Measurements from ENCODE around the gene HELT. TPM values are rescaled to one million over a fixed set of nuclear protein-coding genes. Genes with fewer than 3 reads are reported as not detected.
"Not testable (repeated sequence)": the region's sequence is repeated elsewhere in the genome, so short reads cannot be mapped to it uniquely, and the experiment has no call there.

Gene HELT
- polyA plus RNA-seq (ENCODE audit: insufficient read length in 3 of 3), result not detected

- DNase-seq (ENCODE audit: low read depth in 3 of 3, low spot score in 2 of 3), result no peak
Observed at GRCh38 chr4:185017964-185018772, at the start of gene HELT. Gene HELT (plus strand): TSS chr4:185018490. CDS start chr4:185018929, 439 bp downstream.

GRCh38 chr4:184968784-184969201, 49.5 kb upstream of the HELT start:
- DNase-seq (ENCODE audit: low read depth in 3 of 3, low spot score in 2 of 3), result no peak

DNA sequence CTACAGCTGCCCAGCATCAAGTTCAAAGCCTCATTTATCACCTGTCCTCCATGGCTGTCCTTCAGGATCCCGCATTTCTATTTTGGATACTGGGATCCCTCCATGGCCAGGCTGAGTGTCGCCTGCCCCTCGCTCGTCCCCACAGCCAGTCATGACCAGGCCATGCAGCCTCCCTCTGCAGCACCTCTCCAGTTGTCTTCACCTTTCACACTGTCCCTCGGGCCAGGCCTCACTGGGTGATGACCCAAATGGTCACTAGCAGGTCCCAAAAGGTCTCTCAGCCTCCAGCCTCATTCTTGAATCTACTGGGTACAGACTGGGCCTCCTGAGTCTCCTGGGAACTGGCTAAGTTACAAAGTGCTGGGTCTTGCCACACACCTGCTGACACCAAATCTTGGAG, 48.7 kb upstream of the HELT start:
- no peak for DNase-seq (ENCODE audit: low read depth in 3 of 3, low spot score in 2 of 3)

DNA sequence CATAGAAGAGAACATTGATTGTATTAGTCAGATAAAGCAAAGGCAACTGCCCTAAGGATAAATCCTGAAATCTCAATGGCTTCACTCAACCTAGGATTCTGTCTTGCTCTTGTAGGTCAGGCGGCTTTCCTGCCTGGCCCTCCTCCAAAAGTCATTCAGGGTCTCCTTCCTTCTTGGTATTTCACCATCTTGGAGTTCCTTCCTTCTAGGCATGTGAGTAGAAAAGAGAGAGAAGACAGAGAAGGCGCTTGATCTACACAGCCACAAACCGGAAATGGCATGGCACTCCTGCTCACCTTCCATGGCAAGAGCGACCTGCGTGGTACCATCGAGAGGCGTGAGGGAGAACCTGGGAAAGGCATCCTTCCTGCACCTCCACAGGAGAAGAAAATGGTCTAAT, 45.3 kb upstream of the HELT start:
- no peak for DNase-seq (ENCODE audit: low read depth in 3 of 3, low spot score in 2 of 3)

DNA sequence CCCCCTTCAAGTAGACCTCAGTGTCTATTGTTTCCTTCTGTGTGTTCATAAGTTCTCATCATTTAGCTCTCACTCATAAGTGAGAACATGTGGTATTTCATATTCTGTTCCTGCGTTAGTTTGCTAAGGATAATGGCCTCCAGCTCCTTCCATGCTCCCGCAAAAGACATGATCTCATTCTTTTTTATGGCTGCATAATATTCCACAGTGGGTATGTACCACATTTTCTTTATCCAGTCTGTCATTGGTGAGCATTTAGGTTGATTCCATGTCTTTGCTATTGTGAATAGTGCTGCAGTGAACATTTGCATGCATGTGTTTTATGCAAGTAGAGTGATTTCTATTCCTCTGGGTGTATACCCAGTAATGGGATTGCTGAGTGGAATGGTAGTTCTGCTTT, 41.9 kb upstream of the HELT start:
- DNase-seq (ENCODE audit: low read depth in 3 of 3, low spot score in 2 of 3), result not testable (repeated sequence)

DNA sequence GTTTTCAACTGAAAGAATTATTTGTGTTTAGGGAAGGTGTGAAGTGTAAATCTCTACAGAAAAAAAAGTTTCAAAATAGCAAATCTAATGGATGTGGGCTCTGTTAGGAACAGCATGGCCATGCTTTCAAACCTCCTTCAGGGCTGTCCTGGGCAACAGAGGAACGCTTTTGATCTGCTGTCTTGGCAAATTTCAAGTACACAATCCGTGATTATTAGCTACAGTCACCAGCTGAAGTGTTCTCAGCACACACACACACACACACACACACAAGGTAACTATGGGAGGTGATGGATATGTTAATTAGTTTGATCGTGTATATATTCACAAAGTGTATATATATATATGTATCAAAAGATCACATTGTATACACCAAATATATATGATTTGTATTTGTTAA, 40.5 kb upstream of the HELT start:
- DNase-seq (ENCODE audit: low read depth in 3 of 3, low spot score in 2 of 3), result no peak

- no peak for DNase-seq (ENCODE audit: low read depth in 3 of 3, low spot score in 2 of 3)
Observed at GRCh38 chr4:184978211-184978610, 40.1 kb upstream of the HELT start.

GRCh38 chr4:184979461-184980124, 38.7 kb upstream of the HELT start:
- no peak for DNase-seq (ENCODE audit: low read depth in 3 of 3, low spot score in 2 of 3)

DNA sequence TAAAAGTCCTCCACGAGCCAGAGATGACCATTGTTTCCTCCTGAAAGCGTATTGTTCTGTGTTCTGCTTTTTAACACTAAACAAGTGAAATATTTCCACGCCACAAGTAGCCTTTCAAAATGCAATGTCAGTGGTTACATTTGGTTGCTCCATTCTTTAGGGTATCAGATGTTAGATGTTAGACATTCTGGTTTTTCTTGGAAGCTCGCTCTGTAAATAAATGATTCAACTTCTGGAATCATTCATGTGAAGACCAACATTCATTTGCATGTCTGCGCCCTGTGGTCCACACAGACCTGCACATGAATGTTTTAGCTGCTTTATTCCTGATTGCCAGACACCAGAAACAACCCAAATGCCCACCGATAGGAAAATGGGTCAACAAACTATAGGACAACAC, 38.0 kb upstream of the HELT start:
- no peak for DNase-seq (ENCODE audit: low read depth in 3 of 3, low spot score in 2 of 3)

DNA sequence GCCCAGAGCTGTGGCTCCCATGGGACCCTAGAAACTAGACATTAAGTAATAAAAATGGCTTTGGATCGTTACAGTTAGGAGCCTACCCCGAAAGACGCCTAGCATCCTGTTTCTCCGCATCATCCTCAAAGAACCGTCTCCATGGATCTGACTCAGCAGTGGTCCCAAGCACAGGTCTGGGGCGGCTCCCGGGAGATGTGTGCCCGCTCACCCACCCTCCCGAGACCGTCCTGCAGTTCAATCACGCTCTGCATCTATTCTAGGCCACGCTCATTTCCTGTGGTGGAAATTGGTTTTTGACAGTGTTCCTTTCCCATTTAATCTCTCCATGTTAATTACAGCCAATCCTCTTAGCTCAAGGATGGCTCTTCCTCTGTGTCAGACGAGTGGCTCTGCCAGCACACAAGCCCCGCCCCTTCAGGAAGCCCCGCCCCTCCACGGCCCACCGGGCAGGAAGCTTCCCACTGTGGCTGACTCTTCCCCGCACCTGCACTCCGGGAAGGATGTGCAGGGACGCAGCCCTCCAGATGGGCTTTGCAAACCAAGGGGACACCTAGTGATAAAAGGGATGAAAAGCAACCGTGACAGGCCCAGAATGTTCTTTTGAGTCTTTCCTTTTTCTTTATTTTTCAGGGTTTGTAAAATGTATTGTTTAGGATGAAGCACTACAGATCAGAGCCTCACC, 34.5 kb upstream of the HELT start:
- peak in 2 of 3 donors; percentile 16 to 25 for DNase-seq (ENCODE audit: low read depth in 3 of 3, low spot score in 2 of 3)

DNA sequence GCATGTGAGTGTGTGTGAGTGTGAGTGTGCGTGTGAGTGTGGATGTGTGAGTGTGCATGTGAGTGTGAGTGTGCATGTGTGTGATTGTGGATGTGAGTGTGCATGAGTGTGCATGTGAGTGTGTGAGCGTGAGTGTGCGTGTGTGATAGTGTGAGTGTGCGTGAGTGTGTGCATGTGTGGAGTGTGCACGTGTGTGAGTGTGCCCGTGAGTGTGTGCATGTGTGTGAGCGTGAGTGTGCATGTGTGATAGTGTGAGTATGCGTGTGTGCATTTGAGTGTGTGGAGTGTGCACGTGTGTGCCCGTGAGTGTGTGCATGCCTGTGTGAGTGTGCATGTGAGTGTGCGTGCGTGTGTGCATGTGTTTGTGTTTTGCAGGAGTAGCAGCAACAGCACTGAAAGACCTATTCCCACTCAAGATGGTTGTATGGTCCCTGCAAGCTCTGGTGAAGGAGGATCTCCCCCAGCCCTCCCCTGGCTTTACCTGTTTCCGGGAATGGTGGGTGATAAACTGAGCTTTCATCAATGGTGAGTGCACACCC, 30.7 kb upstream of the HELT start:
- no peak for DNase-seq (ENCODE audit: low read depth in 3 of 3, low spot score in 2 of 3)

- DNase-seq (ENCODE audit: low read depth in 3 of 3, low spot score in 2 of 3), result no peak
Observed at GRCh38 chr4:184988611-184989010, 29.7 kb upstream of the HELT start.

GRCh38 chr4:184989283-184989682, 29.0 kb upstream of the HELT start:
- not testable (repeated sequence) for DNase-seq (ENCODE audit: low read depth in 3 of 3, low spot score in 2 of 3)

- not testable (repeated sequence) for DNase-seq (ENCODE audit: low read depth in 3 of 3, low spot score in 2 of 3)
Observed at GRCh38 chr4:184990131-184990530, 28.2 kb upstream of the HELT start.

DNA sequence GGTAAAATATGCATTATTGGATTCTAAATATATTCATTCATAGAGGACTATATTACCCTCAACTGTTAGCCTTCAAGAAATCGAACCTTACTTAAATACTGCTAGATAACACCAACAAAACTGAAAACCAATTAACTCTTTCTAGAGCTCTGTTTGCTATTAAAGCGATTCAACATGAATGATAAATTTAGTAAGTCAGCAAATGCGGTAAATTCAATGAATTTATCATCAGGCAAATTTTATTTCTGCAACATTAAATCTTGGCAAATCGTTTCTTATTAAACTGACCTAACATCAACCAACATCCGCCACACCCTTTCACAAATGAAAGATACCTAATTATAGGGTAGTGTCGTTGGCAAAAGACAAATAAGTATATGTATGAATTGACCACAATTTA, 26.4 kb upstream of the HELT start:
- DNase-seq (ENCODE audit: low read depth in 3 of 3, low spot score in 2 of 3), result no peak

DNA sequence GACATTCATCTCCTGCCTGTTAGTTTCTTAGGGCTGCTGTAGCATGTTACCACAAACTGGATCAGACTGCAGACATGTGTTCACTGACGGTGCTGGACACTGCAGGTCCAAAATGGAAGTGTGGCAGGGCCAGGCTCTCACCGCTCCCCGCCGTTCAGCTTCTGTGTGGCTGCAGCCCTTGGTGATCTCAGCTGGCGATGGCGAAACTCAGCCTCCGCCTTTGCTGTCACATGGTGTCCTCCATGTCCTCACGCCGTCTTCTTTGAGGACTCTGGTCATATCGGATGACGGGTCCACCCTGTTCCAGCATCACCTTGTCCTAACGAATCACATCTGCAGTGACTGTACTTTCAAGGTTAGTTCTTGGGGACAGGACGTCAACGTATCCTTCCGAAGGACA, 25.9 kb upstream of the HELT start:
- DNase-seq (ENCODE audit: low read depth in 3 of 3, low spot score in 2 of 3), result no peak

DNA sequence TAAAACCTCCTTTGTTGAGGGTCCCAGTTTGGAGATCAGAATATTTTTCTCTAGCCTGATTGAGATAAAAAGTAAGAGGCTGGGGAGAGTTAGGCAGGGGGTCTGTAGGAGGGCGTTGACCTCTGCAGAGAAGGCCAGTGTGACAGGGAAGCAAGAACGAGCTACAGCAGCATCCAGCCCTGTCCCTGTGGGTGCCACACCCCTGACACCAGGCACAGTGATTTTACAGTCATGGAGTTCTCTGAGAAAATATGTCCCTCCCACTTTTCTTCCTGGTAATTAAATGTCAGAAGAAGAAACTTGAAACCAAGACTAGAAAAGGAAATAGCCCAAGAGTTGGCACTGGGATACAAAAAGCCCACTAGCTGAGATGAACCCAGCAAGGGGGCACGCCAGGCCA, 25.0 kb upstream of the HELT start:
- DNase-seq (ENCODE audit: low read depth in 3 of 3, low spot score in 2 of 3), result no peak

DNA sequence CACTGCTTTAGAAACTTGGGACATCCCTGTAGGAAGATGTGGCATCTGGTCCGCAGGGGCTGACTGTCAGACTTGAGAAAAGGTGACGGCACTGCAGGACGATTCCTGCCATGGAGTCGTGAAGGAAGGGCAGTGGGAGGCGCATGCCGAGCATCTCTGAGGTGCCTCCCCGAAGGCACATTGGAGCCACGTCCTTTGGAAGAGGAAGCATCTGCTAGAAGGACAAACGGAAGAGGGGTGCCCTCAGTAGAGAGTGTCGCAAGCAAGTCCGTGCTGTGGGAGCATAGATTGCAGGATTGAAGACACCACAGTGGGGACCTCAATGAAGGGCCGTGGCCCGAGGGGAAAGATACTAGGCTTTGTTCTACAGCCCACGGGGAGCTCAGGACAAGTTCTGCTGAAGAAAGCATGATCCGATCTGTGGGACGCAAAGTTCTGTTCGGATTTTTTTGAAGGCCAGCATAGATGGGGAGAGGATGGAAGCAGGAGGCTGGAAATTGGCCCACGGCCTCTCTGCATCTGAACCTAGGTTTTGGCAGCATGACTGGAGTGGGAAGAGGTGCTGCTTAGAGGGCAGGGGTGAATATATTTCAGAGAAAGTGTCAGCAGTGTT, 24.2 kb upstream of the HELT start:
- DNase-seq (ENCODE audit: low read depth in 3 of 3, low spot score in 2 of 3), result no peak

- DNase-seq (ENCODE audit: low read depth in 3 of 3, low spot score in 2 of 3), result no peak
Observed at GRCh38 chr4:184994623-184995010, 23.7 kb upstream of the HELT start.

GRCh38 chr4:184997656-184998055, 20.6 kb upstream of the HELT start:
- DNase-seq (ENCODE audit: low read depth in 3 of 3, low spot score in 2 of 3), result not testable (repeated sequence)

- DNase-seq (ENCODE audit: low read depth in 3 of 3, low spot score in 2 of 3), result no peak
Observed at GRCh38 chr4:185002784-185003183, 15.5 kb upstream of the HELT start.

Data from right renal cortex interstitium (tissue), 3 donors.